GM12875 (cell line): ENCODE measurements around the gene CDH18.

Experiments used
- H3K4me3 ChIP-seq: one replicate; pipeline ENCODE4 v1.5.1; 2011; ENCODE audit warnings: low read depth, low read length, control low read depth
- TF ChIP-seq, protein P1 (sequence below): IDR thresholded peaks from 2 replicates; pipeline ENCODE4 v1.5.1; 2011; ENCODE audit warnings: low read depth, mild to moderate bottlenecking, control low read depth, inconsistent platforms, low read length, moderate library complexity, borderline replicate concordance; ENCODE audit not compliant: insufficient read depth

Gene CDH18

DNA sequence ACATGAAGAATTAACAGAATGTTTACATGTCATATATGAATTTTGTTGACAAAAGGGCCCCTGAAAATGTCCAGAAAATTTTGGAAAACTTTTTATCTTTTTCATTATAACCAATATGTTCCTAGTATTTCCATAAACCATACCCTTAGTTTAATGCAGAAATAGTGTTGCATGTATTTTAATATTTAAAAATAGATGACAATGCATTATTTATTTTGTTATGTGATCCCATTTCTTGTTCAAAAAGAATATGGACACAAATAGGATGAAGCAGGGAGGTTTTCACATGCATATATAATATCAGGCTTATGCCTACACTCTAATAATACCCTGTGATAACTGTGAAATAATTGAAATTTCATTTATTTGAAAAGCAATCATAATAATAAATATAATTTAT lies 500.5 kb downstream of the CDH18 start:
- H3K4me3 ChIP-seq: no peak overlapping the region

DNA sequence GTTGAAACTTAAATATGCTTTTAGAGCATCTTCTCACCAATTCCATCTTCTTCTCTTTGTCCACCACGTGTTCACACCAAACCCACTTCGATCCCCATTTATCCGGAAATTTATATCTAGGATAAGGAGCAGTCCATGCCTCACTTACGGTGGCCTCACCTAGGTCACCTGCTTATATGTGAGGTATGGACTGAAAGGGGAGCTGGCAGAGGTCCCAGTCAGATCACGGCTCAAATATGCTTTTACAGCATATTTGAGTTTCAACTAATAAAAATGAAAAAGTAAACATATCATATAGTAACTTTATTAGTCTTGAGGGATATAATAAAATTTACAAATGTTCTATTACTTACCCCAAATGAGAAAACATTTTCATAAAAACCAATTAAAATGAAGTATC lies 508.4 kb downstream of the CDH18 start:
- no peak overlapping the region for H3K4me3 ChIP-seq
- TF ChIP-seq, protein P1, sequence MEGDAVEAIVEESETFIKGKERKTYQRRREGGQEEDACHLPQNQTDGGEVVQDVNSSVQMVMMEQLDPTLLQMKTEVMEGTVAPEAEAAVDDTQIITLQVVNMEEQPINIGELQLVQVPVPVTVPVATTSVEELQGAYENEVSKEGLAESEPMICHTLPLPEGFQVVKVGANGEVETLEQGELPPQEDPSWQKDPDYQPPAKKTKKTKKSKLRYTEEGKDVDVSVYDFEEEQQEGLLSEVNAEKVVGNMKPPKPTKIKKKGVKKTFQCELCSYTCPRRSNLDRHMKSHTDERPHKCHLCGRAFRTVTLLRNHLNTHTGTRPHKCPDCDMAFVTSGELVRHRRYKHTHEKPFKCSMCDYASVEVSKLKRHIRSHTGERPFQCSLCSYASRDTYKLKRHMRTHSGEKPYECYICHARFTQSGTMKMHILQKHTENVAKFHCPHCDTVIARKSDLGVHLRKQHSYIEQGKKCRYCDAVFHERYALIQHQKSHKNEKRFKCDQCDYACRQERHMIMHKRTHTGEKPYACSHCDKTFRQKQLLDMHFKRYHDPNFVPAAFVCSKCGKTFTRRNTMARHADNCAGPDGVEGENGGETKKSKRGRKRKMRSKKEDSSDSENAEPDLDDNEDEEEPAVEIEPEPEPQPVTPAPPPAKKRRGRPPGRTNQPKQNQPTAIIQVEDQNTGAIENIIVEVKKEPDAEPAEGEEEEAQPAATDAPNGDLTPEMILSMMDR: no peak

More for the DNA sequence above, 500.5 kb downstream of the CDH18 start:
- TF ChIP-seq, protein P1: no peak

DNA sequence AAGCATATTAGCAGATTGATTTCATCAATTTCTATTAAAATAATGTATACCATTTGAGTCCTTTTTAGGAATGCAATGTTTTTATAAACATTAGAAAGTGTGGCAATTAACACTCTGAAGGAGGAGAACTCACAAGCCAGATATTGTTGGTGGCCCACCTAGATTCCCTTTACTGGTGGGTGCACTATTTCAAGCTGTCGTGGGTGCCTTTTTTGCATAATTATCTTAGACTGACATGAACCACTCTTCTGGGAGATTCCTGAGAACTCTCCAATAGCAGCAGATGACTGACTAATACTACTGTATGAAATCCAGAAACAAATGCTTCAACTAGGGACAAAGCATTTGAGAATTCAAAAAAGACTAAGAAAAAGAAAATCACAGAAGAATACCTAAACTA lies 526.0 kb downstream of the CDH18 start:
- TF ChIP-seq, protein P1: no peak
- no peak overlapping the region for H3K4me3 ChIP-seq

DNA sequence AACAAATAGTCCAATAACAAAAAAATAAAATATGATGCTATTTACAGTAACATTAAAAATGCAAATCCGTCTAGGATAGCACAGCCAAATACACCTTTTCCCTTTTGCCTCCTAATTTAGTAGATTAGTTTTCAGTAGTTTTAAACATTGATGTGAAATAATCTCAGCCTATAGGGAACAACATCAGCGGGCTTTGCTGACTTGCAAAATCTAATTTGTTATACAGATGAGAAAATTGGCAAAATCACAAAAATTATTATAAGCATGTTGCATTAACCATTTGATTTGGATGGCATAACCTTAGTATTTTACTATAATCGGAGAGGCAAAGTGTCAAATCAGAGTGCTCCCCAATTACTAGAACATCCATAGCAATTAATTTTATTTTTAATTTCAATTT lies 563.5 kb downstream of the CDH18 start:
- H3K4me3 ChIP-seq: no peak overlapping the region
- TF ChIP-seq, protein P1: no peak
